ENCODE data around the gene CLIC5.
A peak's percentile ranks its signal among the peaks of the same experiment; 100 is the strongest.

CLIC5 gene

GRCh38 chr6:45881705-45882467 is 133.8 kb downstream of the CLIC5 start:
- peak; percentile 13 for DNase-seq

DNA sequence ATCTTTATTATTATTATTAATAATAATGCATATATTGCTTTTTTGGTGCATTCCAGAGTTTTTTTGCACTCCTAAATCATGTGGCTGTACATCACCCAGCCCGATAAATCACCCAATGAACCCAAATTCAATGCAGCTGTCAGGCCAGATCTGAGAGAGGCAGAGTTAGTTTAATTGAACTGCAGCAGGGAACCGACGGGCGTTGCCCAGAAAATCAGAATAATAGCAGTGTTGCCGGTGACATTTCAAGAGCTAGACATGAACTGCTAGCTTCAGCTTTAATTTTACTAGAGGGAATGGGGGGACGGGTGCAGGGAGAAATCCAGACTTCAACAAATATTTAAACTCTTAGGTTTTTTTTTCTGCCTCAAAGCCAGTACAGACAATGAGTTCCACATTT is 135.0 kb downstream of the CLIC5 start:
- no peak for DNase-seq

- DNase-seq, result no peak
Observed at GRCh38 chr6:45880159-45880558, 135.5 kb downstream of the CLIC5 start.

DNA sequence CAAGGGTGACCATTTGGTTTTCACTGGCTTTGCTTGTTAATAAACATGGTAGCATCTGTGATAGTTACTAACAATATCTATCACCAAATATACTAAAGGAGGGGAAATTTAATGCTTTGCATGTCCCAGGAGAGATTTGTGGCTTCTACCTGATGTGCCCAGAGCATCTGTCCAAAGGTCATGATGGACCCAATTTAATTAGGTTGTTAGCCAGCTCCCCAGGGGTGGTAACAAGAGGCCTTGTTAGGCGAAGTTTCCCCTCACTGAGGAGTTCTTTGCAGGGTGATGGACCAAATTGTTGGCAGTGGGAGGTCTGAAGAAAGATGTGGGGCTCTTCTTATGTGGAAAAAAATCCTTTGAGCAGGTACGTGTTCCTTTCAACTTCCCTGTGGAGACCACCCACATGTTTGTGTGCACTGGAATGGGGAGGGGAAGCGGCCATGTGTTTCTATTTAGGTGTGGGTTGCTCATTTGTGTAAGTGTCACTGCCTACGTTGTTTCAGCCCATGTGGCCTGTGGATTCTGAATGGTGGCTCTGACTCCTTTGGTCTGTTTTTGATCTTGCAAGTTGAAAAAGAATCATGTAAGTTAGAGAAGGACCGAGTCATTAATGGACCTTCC is 137.6 kb downstream of the CLIC5 start:
- no peak for DNase-seq

DNA sequence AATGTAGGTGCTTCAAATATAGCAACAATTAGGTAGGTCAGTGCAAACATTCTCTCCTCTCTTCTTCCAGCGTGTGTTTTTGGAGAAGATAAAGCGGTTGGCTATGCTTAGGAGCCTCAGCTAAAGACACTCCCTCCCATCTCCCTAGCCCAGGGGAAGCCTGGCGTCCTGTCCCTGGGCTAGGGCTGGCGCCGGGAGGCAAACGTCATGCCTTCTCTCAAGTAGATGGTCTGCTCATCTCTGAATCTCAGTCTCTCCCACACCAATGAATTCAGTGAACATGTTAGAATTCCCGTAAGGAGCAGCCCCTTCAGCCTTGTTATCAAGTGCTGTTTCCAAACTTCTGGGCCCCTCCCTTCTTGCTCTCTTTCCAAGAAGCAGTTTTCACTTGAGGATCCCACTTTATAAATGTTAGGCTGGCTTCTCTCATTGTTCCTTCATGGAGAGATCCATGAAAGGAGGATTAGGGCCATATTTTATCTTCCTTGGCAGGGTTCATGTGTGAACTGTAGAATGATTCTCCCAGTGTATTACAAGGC is 142.8 kb downstream of the CLIC5 start:
- DNase-seq, result no peak

DNA sequence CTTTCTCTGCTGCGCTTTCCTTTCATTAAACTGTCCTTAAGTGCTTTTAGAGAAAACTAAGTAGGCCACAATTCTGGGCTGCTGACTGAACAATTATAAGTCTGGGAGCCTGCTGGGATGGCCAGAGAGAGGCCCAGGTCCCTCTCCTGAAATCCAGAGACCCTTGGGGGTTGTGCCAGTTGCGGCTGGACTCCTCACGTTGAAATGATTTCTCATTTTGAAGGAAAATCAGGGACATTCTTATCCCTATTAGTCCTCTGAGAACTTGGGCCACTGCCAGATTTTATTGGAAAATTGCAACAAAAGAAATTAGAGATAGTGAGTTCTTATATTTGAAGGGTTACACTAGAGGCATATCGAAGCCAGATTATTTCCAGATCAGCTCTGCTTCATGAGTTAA is 145.1 kb downstream of the CLIC5 start:
- no peak for DNase-seq

DNA sequence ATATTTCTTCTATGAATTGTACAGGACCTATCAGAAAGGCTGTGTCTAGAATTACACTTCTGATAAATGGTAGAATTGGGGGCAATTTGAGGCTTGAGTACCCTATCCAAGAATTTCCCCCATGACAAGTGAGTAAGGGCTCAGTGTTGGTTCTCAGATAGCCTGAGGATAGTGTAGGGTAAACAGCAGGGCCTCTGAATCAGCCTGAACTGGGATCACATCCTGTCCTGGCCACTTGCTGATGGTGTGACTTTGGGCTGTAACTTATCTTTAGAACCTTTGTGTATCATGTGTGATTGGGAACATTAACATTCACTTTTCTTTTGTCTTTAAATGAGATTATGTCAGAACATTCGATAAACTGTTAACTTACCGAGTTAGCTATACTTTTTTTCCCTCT is 151.0 kb downstream of the CLIC5 start:
- DNase-seq, result no peak

GRCh38 chr6:45858691-45859090 is 157.0 kb downstream of the CLIC5 start:
- DNase-seq, result no peak

GRCh38 chr6:45857827-45858226 is 157.8 kb downstream of the CLIC5 start:
- DNase-seq, result no peak

- DNase-seq, result no peak
Observed at GRCh38 chr6:45855642-45856394, 159.8 kb downstream of the CLIC5 start.

DNA sequence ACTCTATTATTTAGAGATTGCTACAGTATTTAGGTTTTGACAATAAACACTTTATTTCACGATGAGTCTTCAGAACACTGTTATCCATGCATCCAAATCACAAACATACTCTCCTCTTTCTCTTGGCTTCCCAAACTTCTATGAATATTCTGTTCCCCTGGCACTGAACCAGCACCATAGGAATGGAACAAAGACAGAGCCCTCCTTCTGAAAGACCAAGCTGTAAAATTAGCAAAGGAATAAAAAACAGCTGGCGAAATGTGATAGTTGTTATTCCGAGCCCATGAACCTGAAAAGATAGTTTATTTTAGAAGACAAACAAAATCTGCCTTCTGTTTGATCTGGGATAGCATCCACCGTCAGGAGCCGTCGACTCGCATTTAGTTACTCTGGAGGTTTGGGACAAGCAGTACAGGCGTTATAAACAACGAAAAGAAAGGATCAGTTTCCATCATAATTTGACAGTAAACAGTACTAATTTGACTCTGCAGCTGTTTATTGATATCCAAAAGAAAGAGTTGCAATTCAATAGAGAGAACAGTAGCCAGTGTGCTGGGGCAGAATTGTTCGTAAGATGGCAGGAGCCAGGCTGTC is 161.4 kb downstream of the CLIC5 start:
- DNase-seq, result no peak

DNA sequence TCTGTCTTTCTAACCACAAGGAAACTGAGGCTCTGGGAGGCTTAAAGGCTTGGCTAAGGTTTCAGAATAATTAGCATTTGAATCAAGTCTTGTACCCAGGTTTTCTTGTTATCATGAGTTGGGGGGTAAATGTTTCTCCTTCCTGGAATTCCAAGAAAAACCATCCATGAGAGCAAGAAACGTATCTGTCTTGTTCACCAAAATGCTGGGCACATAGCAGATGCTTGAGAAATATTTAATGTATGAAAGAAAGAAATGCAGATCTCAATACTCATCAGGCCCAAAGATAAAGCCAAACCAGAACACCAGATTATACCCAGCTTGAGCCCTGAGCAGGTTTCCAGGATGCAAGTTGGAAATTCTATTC is 164.6 kb downstream of the CLIC5 start:
- no peak for DNase-seq

DNA sequence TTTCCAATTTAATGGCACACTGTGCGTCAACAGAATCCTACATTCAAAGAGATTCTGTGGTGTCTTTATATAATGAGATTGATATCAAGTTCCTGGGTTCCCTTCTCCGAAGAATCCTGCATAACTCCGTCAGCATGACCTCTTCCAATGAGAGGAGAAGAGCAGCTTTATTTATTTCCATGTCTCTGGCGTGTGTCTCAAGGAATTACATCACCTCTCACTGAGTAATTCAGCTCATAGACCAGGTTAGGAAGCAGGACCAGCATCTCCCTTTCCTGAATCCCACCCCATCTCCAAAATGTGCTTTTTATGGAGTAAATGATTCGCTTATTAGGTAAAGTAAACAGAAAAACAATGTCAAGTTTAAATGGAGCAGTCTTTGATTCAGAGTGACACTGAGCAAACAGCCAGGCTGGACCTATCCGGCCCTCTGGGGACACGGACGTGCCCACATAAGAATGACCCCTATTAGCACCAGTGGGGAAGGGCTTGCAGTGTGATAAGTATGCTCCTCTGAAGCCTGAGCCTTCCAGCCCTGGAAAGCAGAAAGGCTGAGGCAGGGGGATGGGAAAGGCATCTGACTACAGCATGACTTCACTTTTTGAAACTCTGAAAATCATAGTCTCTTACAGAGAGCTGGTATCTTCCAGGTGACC is 165.2 kb downstream of the CLIC5 start:
- no peak for DNase-seq

- peak; percentile 57 for DNase-seq
Observed at GRCh38 chr6:45845567-45845966, 170.1 kb downstream of the CLIC5 start.

DNA sequence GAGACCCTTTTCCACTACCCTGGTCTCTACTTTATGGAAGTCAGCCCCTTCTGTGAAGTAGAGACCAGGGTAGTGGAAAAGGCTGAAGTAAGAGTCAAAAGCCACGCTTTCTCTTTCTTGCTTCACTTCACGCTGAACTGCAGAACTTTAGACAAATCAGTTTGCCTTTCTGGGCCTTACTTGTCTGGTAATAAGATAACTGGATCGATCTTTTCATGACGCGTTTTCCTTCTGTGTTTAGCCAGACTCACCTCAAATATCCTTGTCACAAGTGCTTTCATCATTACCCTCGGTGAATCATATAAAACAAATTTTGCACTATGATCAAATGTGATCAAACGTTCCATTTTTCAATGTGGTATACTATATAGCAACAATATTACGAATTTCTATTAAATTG is 170.7 kb downstream of the CLIC5 start:
- no peak for DNase-seq

DNA sequence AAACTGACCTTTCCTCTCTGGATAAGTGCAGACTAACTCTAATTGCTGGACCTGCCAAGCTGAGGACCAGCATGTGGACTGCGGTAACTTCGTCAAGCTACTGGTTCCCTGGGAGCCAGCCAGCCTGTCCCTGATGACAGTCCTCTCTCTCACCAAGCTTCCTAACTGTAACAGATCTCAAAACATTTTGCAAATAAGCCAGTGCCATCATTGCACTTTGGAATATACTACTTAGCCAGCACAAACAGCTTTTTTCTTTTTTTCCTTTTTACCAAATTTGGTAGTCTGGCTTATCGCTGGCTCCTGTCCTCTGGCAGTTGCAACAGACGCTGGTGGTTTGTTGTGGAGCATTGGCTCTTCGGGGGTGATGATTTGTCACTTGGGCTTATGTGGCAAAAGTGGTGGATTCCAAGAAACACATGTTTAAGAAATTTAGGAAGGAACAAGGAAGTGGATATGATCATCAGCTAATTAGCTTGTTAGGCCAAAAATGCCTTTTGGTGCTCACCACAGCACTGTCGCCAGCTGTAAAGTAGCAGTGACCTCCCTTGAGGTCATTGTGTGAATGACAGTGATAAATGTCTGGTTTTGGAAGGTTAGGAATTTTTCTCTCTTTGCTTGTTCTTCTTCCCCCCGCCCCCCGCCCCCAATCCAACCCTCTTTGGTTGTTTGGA is 171.7 kb downstream of the CLIC5 start:
- DNase-seq, result peak; percentile 59

DNA sequence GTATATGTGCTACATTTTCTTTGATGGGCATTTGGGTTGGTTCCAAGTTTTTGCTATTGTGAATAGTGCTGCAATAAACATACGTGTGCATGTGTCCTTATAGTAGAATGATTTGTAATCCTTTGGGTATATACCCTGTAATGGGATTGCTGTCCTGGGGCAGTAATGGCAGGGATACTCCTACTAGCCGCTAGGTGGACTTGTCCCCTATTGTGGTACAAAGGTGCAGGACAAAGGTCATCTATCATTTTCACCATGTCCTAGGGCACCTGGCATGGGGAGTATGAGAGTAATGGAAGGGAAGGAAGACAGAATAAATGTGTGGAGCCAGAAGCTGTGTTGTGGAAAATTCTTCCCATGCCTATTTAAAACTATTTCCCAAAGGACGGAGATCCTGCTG is 174.6 kb downstream of the CLIC5 start:
- DNase-seq, result no peak

DNA sequence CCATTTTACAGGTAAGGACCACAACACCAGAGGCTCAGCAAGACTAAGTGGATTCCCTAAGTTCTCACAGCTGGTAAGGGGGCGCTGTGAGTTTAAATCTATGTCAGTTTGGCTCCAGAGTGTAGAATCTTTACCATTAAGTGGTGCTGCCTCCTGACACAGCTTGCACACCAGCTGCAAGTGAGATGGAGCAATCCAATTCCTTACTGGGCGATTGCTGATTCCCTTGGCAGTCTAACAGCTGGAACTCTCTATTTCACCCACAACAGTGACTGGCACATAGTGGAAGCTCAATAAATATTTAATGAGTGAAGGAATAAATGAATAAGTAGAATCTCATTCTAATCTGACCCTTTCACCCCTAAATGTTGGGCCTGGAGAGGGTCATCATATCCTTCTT is 176.7 kb downstream of the CLIC5 start:
- DNase-seq, result no peak

DNA sequence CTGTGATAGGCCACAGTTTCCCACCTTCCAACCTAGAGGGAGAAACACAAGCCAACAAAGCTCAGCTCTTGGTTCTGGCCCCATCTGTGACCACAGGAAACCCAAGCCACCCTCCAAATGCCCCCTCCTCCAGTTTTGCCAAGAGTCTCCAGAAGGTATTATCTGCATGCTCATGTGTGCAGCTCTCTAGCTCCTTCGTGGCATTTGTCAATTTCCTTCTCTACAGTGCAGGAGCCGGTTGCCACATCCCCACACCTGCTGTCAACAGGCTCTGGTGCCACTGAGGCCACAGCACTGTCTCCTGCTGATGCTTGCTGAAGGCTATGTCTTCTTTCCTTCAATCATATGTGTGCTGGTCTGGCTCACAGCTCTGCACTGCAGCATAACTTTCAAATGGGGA is 177.2 kb downstream of the CLIC5 start:
- no peak for DNase-seq

GRCh38 chr6:45837541-45838200 is 178.0 kb downstream of the CLIC5 start:
- DNase-seq, result no peak

GRCh38 chr6:45836984-45837383 is 178.7 kb downstream of the CLIC5 start:
- DNase-seq, result no peak

DNA sequence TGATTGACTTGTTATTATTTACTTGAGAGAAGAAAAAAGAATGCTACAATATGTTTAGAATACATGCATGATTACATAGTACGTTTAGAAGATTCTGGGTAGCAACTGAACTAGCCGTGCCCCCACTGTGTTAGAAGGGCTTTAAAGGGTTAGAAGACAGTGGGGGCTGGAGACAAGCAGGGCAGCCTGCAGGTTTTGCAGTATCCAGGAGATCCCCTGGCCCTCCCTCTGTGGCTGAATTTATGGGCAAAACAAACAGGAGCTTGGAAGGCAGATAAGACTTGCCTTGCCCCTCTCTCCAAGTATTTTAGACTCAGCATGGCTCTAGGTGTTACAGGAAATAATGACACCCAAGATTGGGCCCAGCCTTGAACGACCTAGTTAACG is 179.2 kb downstream of the CLIC5 start:
- no peak for DNase-seq

Data from inflammatory macrophage treated with lipopolysaccharide for 4 hours (primary cell).